OCI-LY7 (cell line): ENCODE results near the gene MINDY4. TPM values are rescaled to one million over a fixed set of nuclear protein-coding genes. Genes with fewer than 3 reads are reported as not detected.

Source experiments
- BruUV-seq: library from RNA; stranded (reverse); fragments of 400-500 nt; replicated peaks from 2 replicates; lab custom pipeline; 2021; lab: Mats Ljungman, UMichigan
- CTCF ChIA-PET: fragments of 300-600 bp; sonication (Branson Sonifier 250); formaldehyde crosslinking; loops from one replicate; lab custom pipeline; 2022; ENCODE audit warnings: antibody characterized with exemption; ENCODE audit not compliant: unreplicated experiment; lab: Charles Lee
- POLR2A ChIA-PET: fragments of 300-600 bp; sonication (Branson Sonifier 250); formaldehyde crosslinking; loops from one replicate; lab custom pipeline; 2022; ENCODE audit warnings: antibody characterized with exemption; lab: Charles Lee
- DNase-seq: peaks from one replicate; pipeline ENCODE4 v3.0.0-alpha.2; 2015; ENCODE audit warnings: low spot score
- H2AFZ ChIP-seq: fragments of 200-600 bp; sonication (generic), shearing (Covaris generic); 2 replicates; pipeline ENCODE4 v1.6.1; 2014; ENCODE audit warnings: mild to moderate bottlenecking, antibody characterized with exemption, low read length, moderate library complexity
- H3K27ac ChIP-seq: fragments of 200-600 bp; sonication (generic); 2 replicates; pipeline ENCODE4 v1.5.1; 2014; ENCODE audit warnings: mixed run types, low read depth, mild to moderate bottlenecking, moderate library complexity, low read length, inconsistent platforms; ENCODE audit not compliant: poor library complexity, severe bottlenecking
- H3K36me3 ChIP-seq: fragments of 200-600 bp; sonication (generic); 2 replicates; pipeline ENCODE4 v1.6.1; 2014; ENCODE audit warnings: mild to moderate bottlenecking, antibody characterized with exemption, low read length, moderate library complexity, mixed read lengths; ENCODE audit not compliant: insufficient read depth
- H3K4me1 ChIP-seq: fragments of 200-600 bp; sonication (generic); 2 replicates; pipeline ENCODE4 v1.5.1; 2014; ENCODE audit warnings: mild to moderate bottlenecking, low read length; ENCODE audit not compliant: insufficient read depth, poor library complexity, severe bottlenecking
- H3K4me2 ChIP-seq: fragments of 200-600 bp; sonication (generic); 2 replicates; pipeline ENCODE4 v1.6.1; 2014; ENCODE audit warnings: mild to moderate bottlenecking, low read length
- H3K4me3 ChIP-seq: fragments of 200-600 bp; sonication (generic); 2 replicates; pipeline ENCODE4 v1.5.1; 2014; ENCODE audit warnings: mild to moderate bottlenecking, low read depth, low read length; ENCODE audit not compliant: poor library complexity, severe bottlenecking
- H3K79me2 ChIP-seq: fragments of 200-600 bp; sonication (generic); 2 replicates; pipeline ENCODE4 v1.6.1; 2016; ENCODE audit warnings: low read depth, mild to moderate bottlenecking, low read length, moderate library complexity, mixed read lengths; ENCODE audit not compliant: insufficient read depth
- H3K9me2 ChIP-seq: fragments of 200-600 bp; sonication (generic); 2 replicates; pipeline ENCODE4 v1.6.1; 2016; ENCODE audit warnings: mild to moderate bottlenecking, low read length, mixed read lengths; ENCODE audit not compliant: insufficient read depth
- H3K9me3 ChIP-seq: fragments of 200-600 bp; sonication (generic); 2 replicates; pipeline ENCODE4 v1.6.1; 2014; ENCODE audit warnings: mild to moderate bottlenecking, mixed run types, low read length, mixed read lengths
- H4K20me1 ChIP-seq: fragments of 200-600 bp; sonication (generic); 2 replicates; pipeline ENCODE4 v1.6.1; 2014; ENCODE audit warnings: mild to moderate bottlenecking, antibody characterized with exemption, low read length, moderate library complexity, mixed read lengths; ENCODE audit not compliant: insufficient read depth
- CTCF ChIP-seq: fragments of 200-600 bp; sonication (generic); conservative IDR thresholded peaks from 2 replicates; pipeline ENCODE4 v1.5.1; 2014; ENCODE audit warnings: mild to moderate bottlenecking, antibody characterized with exemption, low read length, moderate library complexity, mixed read lengths
- EZH2phosphoT487 ChIP-seq: fragments of 200-600 bp; sonication (generic); IDR thresholded peaks from 2 replicates; pipeline ENCODE4 v1.6.1; 2018; ENCODE audit warnings: low read depth, borderline replicate concordance, mild to moderate bottlenecking, mixed run types, antibody characterized with exemption, low read length, moderate library complexity, mixed read lengths
- intact Hi-C: fragments of 100-400 bp; cut with micrococcal nuclease; formaldehyde crosslinking; loops from one replicate; pipeline ENCODE4 v1.10.0; 2022; ENCODE audit not compliant: unreplicated experiment
- total RNA-seq, 2 experiments: library from RNA; depleted of rRNA in 1 of 2; stranded (reverse); fragments of >200 nt in 1 of 2; shearing (Covaris generic) in 1 of 2; gene quantifications; 2 replicates each; pipeline ENCODE4 v1.2.3, GENCODE V29; 2014 to 2022

Gene MINDY4
- total RNA-seq, 2 experiments from 2014 or later = 0.86 TPM; not detected in 1

GRCh38 chr7:30843741-30844482 is 72.7 kb downstream of the MINDY4 start:
- intact Hi-C loops = no loop called here
- Histone ChIP-seq H3K4me1 (no peaks in the 10 kb centered on the region), H4K20me1 (no peaks in the 10 kb centered on the region), H3K4me2 (no peak overlapping the region), H3K79me2 (no peaks in the 10 kb centered on the region), H3K4me3 (no peak overlapping the region), H3K36me3 (no peaks in the 10 kb centered on the region), H2AFZ (no peak overlapping the region), H3K9me3 (no peaks in the 10 kb centered on the region), H3K27ac (no peak overlapping the region), H3K9me2 (no peaks in the 10 kb centered on the region)
- CTCF ChIA-PET = no interaction called here
- no peak for TF ChIP-seq CTCF
- no peak for TF ChIP-seq EZH2phosphoT487
- POLR2A ChIA-PET = interaction anchor here (0.6 kb wide), 1 partner anchor 24 kb away, joined by 3 read pairs; no protein-coding TSS in a partner anchor
- DNase-seq = no peak
- BruUV-seq = no TSS peak

GRCh38 chr7:30844483-30844874 is 73.3 kb downstream of the MINDY4 start:
- intact Hi-C loops = no loop called here
- Histone ChIP-seq H3K27ac (no peak overlapping the region), H3K4me1 (no peaks in the 10 kb centered on the region), H3K4me3 (no peak overlapping the region), H3K36me3 (no peaks in the 10 kb centered on the region), H3K4me2 (no peak overlapping the region), H3K9me2 (no peaks in the 10 kb centered on the region), H2AFZ (no peak overlapping the region), H4K20me1 (no peaks in the 10 kb centered on the region), H3K79me2 (no peaks in the 10 kb centered on the region), H3K9me3 (no peaks in the 10 kb centered on the region)
- DNase-seq = no peak
- BruUV-seq = no TSS peak
- TF ChIP-seq EZH2phosphoT487 = no peak
- no peak for TF ChIP-seq CTCF
- ChIA-PET POLR2A (interaction anchor here (0.7 kb wide), 1 partner anchor 23 kb away, joined by 3 read pairs; no protein-coding TSS in a partner anchor), CTCF (no interaction called here)

- no peak for TF ChIP-seq CTCF
- H2AFZ ChIP-seq = no peak overlapping the region
- no TSS peak for BruUV-seq
- no peaks in the 10 kb centered on the region for H3K4me1 ChIP-seq
- H3K9me2 ChIP-seq = no peaks in the 10 kb centered on the region
- H3K4me3 ChIP-seq = no peak overlapping the region
- H3K79me2 ChIP-seq = no peaks in the 10 kb centered on the region
- H3K27ac ChIP-seq = no peak overlapping the region
- no peak overlapping the region for H3K4me2 ChIP-seq
- H4K20me1 ChIP-seq = no peaks in the 10 kb centered on the region
- CTCF ChIA-PET = no interaction called here
- no peaks in the 10 kb centered on the region for H3K36me3 ChIP-seq
- POLR2A ChIA-PET = interaction anchor here (0.6 to 0.7 kb wide), 2 partner anchors 23 to 849 kb away, joined by 3 to 4 read pairs; no protein-coding TSS in a partner anchor
- no peak for DNase-seq
- intact Hi-C loops = no loop called here
- H3K9me3 ChIP-seq = no peaks in the 10 kb centered on the region
Measured at GRCh38 chr7:30844916-30845315, 73.7 kb downstream of the MINDY4 start.
